Neural cell (in vitro differentiated cells): Measurements from ENCODE around the gene CPLX4. TPM values are rescaled to one million over a fixed set of nuclear protein-coding genes. Genes with fewer than 3 reads are reported as not detected.

Experiments
- H2AFZ ChIP-seq: fragments of 200-600, 300-800 bp; sonication (generic), shearing (Covaris generic); 2 replicates; pipeline ENCODE4 v1.6.0; 2014; ENCODE audit warnings: low read depth, mild to moderate bottlenecking, antibody characterized with exemption, low read length, moderate library complexity
- H3F3A ChIP-seq: fragments of 200-600 bp; shearing (Covaris generic); 2 replicates; pipeline ENCODE4 v1.6.1; 2016; ENCODE audit warnings: mild to moderate bottlenecking, moderate library complexity, mixed read lengths, antibody characterized with exemption, low read length; ENCODE audit not compliant: insufficient read depth, poor library complexity, severe bottlenecking
- H3K27ac ChIP-seq: fragments of 200-600, 300-800 bp; sonication (generic), shearing (Covaris generic); 2 replicates; pipeline ENCODE4 v1.5.1; 2014; ENCODE audit warnings: mild to moderate bottlenecking, low read length, moderate library complexity
- H3K27me3 ChIP-seq: fragments of 300-800, 200-600 bp; sonication (generic), shearing (Covaris generic); 2 replicates; pipeline ENCODE4 v1.6.0; 2014; ENCODE audit warnings: mild to moderate bottlenecking, low read depth, low read length, moderate library complexity; ENCODE audit not compliant: insufficient read depth
- H3K36me3 ChIP-seq: fragments of 300-800, 200-600 bp; sonication (generic), shearing (Covaris generic); 2 replicates; pipeline ENCODE4 v1.5.1; 2014; ENCODE audit warnings: mild to moderate bottlenecking, antibody characterized with exemption, low read length, moderate library complexity; ENCODE audit not compliant: insufficient read depth
- H3K4me2 ChIP-seq: fragments of 300-800, 200-600 bp; sonication (generic), shearing (Covaris generic); 2 replicates; pipeline ENCODE4 v1.6.0; 2014; ENCODE audit warnings: mild to moderate bottlenecking, low read length
- H3K4me3 ChIP-seq: fragments of 300-800, 200-600 bp; sonication (generic), shearing (Covaris generic); 2 replicates; pipeline ENCODE4 v1.5.1; 2014; ENCODE audit warnings: mild to moderate bottlenecking, low read length, moderate library complexity
- H3K79me2 ChIP-seq: fragments of 200-600 bp; shearing (Covaris generic); replicated peaks from 2 replicates; pipeline ENCODE4 v1.6.0; 2014; ENCODE audit warnings: mild to moderate bottlenecking, low read length, moderate library complexity; ENCODE audit not compliant: insufficient read depth
- H3K9ac ChIP-seq: fragments of 300-800, 200-600 bp; sonication (generic), shearing (Covaris generic); 2 replicates; pipeline ENCODE4 v1.6.1; 2016; ENCODE audit warnings: mild to moderate bottlenecking, low read length, mixed read lengths
- H3K9me2 ChIP-seq: fragments of 200-600 bp; shearing (Covaris generic); 2 replicates; pipeline ENCODE4 v1.6.1; 2016; ENCODE audit warnings: mild to moderate bottlenecking, low read length, mixed read lengths; ENCODE audit not compliant: insufficient read depth
- H3K9me3 ChIP-seq: fragments of 200-600, 300-800 bp; sonication (generic), shearing (Covaris generic); 2 replicates; pipeline ENCODE4 v1.6.1; 2016; ENCODE audit warnings: mild to moderate bottlenecking, mixed run types, low read length, moderate library complexity, mixed read lengths
- H4K20me1 ChIP-seq: fragments of 200-600 bp; shearing (Covaris generic); 2 replicates; pipeline ENCODE4 v1.6.1; 2016; ENCODE audit warnings: mild to moderate bottlenecking, mixed run types; ENCODE audit not compliant: insufficient read depth
- EP300 ChIP-seq: fragments of 450-650 bp; conservative IDR thresholded peaks from 2 replicates; pipeline ENCODE4 v1.6.1; 2014; ENCODE audit warnings: antibody characterized with exemption, mild to moderate bottlenecking, moderate library complexity; ENCODE audit not compliant: poor library complexity, severe bottlenecking
- EZH2 ChIP-seq: fragments of 200-600, 300-800 bp; shearing (Covaris generic), sonication (generic); IDR thresholded peaks from 2 replicates; pipeline ENCODE4 v1.6.1; 2014; ENCODE audit warnings: antibody characterized with exemption, low read length, borderline replicate concordance, mild to moderate bottlenecking; ENCODE audit not compliant: insufficient read depth, poor library complexity, severe bottlenecking
- MXI1 ChIP-seq: fragments of 450-650 bp; conservative IDR thresholded peaks from 2 replicates; pipeline ENCODE4 v1.6.1; 2014; ENCODE audit warnings: antibody characterized with exemption, mild to moderate bottlenecking; ENCODE audit not compliant: poor library complexity, severe bottlenecking
- POLR2AphosphoS5 ChIP-seq: IDR thresholded peaks from 2 replicates; pipeline ENCODE4 v1.6.1; 2012
- RAD21 ChIP-seq: fragments of 450-650 bp; conservative IDR thresholded peaks from 2 replicates; pipeline ENCODE4 v1.6.1; 2014; ENCODE audit warnings: antibody characterized with exemption, mild to moderate bottlenecking, moderate library complexity
- SMC3 ChIP-seq: fragments of 450-650 bp; conservative IDR thresholded peaks from 2 replicates; pipeline ENCODE4 v1.6.1; 2014; ENCODE audit warnings: antibody characterized with exemption, mild to moderate bottlenecking, moderate library complexity; ENCODE audit not compliant: poor library complexity
- TAF1 ChIP-seq: IDR thresholded peaks from 2 replicates; pipeline ENCODE4 v1.6.1; 2012; ENCODE audit warnings: low read depth
- polyA plus RNA-seq: library from polyadenylated mRNA; depleted of rRNA; stranded (reverse); fragments of >200 nt; gene quantifications from 2 replicates; pipeline ENCODE4 v1.2.3, GENCODE V29; 2014
- TF ChIP-seq, protein P1 (sequence below): fragments of 450-650 bp; IDR thresholded peaks from 2 replicates; pipeline ENCODE4 v1.5.1; 2014; ENCODE audit warnings: antibody characterized with exemption, mild to moderate bottlenecking, moderate library complexity; ENCODE audit not compliant: poor library complexity, severe bottlenecking
- TF ChIP-seq, protein P2 (sequence below): IDR thresholded peaks from 2 replicates; pipeline ENCODE4 v1.6.1; 2012; ENCODE audit warnings: borderline replicate concordance

Gene CPLX4
- polyA plus RNA-seq, 1 donor from 2014 or later = not detected

- Histone ChIP-seq H3K4me2 (no peak overlapping the region), H3K4me3 (no peak overlapping the region)
- TF ChIP-seq EP300 (no peak), RAD21 (no peak), SMC3 (no peak), EZH2 (no peak), POLR2AphosphoS5 (no peak), MXI1 (no peak), TAF1 (no peak)
- TF ChIP-seq, protein P1, sequence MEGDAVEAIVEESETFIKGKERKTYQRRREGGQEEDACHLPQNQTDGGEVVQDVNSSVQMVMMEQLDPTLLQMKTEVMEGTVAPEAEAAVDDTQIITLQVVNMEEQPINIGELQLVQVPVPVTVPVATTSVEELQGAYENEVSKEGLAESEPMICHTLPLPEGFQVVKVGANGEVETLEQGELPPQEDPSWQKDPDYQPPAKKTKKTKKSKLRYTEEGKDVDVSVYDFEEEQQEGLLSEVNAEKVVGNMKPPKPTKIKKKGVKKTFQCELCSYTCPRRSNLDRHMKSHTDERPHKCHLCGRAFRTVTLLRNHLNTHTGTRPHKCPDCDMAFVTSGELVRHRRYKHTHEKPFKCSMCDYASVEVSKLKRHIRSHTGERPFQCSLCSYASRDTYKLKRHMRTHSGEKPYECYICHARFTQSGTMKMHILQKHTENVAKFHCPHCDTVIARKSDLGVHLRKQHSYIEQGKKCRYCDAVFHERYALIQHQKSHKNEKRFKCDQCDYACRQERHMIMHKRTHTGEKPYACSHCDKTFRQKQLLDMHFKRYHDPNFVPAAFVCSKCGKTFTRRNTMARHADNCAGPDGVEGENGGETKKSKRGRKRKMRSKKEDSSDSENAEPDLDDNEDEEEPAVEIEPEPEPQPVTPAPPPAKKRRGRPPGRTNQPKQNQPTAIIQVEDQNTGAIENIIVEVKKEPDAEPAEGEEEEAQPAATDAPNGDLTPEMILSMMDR = no peak
- TF ChIP-seq, protein P2, sequence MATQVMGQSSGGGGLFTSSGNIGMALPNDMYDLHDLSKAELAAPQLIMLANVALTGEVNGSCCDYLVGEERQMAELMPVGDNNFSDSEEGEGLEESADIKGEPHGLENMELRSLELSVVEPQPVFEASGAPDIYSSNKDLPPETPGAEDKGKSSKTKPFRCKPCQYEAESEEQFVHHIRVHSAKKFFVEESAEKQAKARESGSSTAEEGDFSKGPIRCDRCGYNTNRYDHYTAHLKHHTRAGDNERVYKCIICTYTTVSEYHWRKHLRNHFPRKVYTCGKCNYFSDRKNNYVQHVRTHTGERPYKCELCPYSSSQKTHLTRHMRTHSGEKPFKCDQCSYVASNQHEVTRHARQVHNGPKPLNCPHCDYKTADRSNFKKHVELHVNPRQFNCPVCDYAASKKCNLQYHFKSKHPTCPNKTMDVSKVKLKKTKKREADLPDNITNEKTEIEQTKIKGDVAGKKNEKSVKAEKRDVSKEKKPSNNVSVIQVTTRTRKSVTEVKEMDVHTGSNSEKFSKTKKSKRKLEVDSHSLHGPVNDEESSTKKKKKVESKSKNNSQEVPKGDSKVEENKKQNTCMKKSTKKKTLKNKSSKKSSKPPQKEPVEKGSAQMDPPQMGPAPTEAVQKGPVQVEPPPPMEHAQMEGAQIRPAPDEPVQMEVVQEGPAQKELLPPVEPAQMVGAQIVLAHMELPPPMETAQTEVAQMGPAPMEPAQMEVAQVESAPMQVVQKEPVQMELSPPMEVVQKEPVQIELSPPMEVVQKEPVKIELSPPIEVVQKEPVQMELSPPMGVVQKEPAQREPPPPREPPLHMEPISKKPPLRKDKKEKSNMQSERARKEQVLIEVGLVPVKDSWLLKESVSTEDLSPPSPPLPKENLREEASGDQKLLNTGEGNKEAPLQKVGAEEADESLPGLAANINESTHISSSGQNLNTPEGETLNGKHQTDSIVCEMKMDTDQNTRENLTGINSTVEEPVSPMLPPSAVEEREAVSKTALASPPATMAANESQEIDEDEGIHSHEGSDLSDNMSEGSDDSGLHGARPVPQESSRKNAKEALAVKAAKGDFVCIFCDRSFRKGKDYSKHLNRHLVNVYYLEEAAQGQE = no peak
Observed at GRCh38 chr18:59265974-59266369, 52.5 kb downstream of the CPLX4 start.

DNA sequence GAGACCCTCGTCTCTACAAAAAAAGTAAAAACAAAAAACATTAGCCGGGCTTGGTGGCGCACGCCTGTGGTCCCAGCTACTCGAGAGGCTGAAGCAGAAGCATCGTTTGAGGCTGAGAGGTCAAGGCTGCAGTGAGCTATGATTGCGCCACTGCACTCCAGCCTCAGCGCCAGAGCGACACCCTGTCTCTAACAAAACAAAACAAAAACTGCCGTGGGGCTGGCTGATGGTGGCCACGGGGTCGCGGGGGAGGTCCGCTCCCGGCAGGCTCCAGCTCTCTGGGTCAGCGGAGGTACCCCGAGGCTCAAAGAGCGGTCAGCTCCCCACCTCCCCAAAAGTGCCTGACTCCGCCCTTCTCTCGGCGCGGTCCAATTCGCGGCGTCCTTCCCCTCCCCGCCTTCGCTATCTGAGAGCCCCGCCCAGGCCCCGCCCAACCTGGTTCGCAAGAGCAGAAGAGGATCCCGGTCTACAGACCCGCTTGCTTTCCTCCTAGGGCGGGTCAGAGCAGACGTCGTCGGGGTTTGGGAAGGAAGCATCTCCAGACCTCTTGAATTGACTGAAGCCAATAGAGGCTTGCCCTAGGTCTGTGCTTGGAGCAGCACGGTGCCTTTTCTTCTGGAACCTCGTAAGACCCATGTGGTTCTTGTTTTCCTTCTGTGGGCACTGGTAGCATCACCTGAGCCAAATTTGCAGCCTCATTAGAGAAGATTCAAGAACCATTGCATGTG lies 53.0 kb downstream of the CPLX4 start:
- H3K4me2 ChIP-seq = no peak overlapping the region
- H3K9me3 ChIP-seq = peaks cover 15% of the 10 kb centered on the region
- H3K9me2 ChIP-seq = no peaks in the 10 kb centered on the region
- H3K9ac ChIP-seq = no peak overlapping the region
- no peaks in the 10 kb centered on the region for H3F3A ChIP-seq
- H3K36me3 ChIP-seq = no peaks in the 10 kb centered on the region
- H2AFZ ChIP-seq = no peak overlapping the region
- peaks cover 76% of the 10 kb centered on the region for H3K27me3 ChIP-seq
- H4K20me1 ChIP-seq = no peaks in the 10 kb centered on the region
- H3K4me3 ChIP-seq = peak overlapping the region; percentile 39
- H3K27ac ChIP-seq = no peak overlapping the region
- TF ChIP-seq EP300 = no peak
- TF ChIP-seq, protein P2 = no peak
- TF ChIP-seq POLR2AphosphoS5 = no peak
- no peak for TF ChIP-seq RAD21
- TF ChIP-seq, protein P1 = no peak
- no peak for TF ChIP-seq EZH2
- no peak for TF ChIP-seq TAF1
- TF ChIP-seq MXI1 = no peak
- H3K79me2 ChIP-seq = no peaks in the 10 kb centered on the region

More at GRCh38 chr18:59265974-59266369, 52.5 kb downstream of the CPLX4 start:
- no peak overlapping the region for H2AFZ ChIP-seq
- H3K9me2 ChIP-seq = no peaks in the 10 kb centered on the region
- peaks cover 15% of the 10 kb centered on the region for H3K9me3 ChIP-seq
- H3K9ac ChIP-seq = no peak overlapping the region
- no peaks in the 10 kb centered on the region for H4K20me1 ChIP-seq
- H3K27me3 ChIP-seq = peaks cover 82% of the 10 kb centered on the region
- no peak overlapping the region for H3K27ac ChIP-seq
- H3K36me3 ChIP-seq = no peaks in the 10 kb centered on the region
- no peaks in the 10 kb centered on the region for H3F3A ChIP-seq
- no peaks in the 10 kb centered on the region for H3K79me2 ChIP-seq
